ENCODE measurements around the gene CABP7. TPM values are rescaled to one million over a fixed set of nuclear protein-coding genes. Genes with fewer than 3 reads are reported as not detected.
A peak's percentile ranks its signal among the peaks of the same experiment; 100 is the strongest.

Gene CABP7
- total and polyA plus RNA-seq, 2 of the 13 experiments (the other 11 are each of a cell fraction or from before 2014, with no cell fraction given), result 0.08 TPM; not detected in 1

GRCh38 chr22:29767171-29768051 is 47.6 kb downstream of the CABP7 start, which contains the start of gene UQCR10 (continued):
- TF ChIP-seq ZNF615 (CRISPR knock-in tag; IDR thresholded peaks at IDR 0.05; ENCODE audit: borderline replicate concordance) (no peak), ZNF549 (CRISPR knock-in tag; IDR thresholded peaks at IDR 0.05) (no peak), KDM3A (CRISPR knock-in tag; IDR thresholded peaks at IDR 0.05; ENCODE audit: low read depth) (no peak), TBX2 (CRISPR knock-in tag; IDR thresholded peaks at IDR 0.05; ENCODE audit: borderline replicate concordance) (no peak), ZSCAN5A (CRISPR knock-in tag; IDR thresholded peaks at IDR 0.05; ENCODE audit: borderline replicate concordance) (no peak), SP1 (IDR thresholded peaks at IDR 0.05) (no peak), SP1 (CRISPR knock-in tag; IDR thresholded peaks at IDR 0.05) (no peak), FOXA3 (CRISPR knock-in tag; IDR thresholded peaks at IDR 0.05) (0 out of 2 replicates have a peak, but pooled peaks have one; percentile 18), KDM2A (CRISPR knock-in tag; IDR thresholded peaks at IDR 0.05; ENCODE audit: borderline replicate concordance, low read depth) (peak; percentile 97), SALL2 (CRISPR knock-in tag; IDR thresholded peaks at IDR 0.05) (no peak; the same call in 1 of the 2 replicates), ZFP62 (CRISPR knock-in tag; IDR thresholded peaks at IDR 0.05) (no peak), ZNF496 (CRISPR knock-in tag; IDR thresholded peaks at IDR 0.05; ENCODE audit: insufficient replicate concordance) (no peak), ZBTB38 (CRISPR knock-in tag; IDR thresholded peaks at IDR 0.05) (peak; percentile 58), UBTF (CRISPR knock-in tag; IDR thresholded peaks at IDR 0.05) (0 out of 2 replicates have a peak, but pooled peaks have one; percentile 27), CEBPZ (IDR thresholded peaks at IDR 0.05; ENCODE audit: low read length) (no peak), BCL3 (CRISPR knock-in tag; IDR thresholded peaks at IDR 0.05) (no peak), ZNF446 (CRISPR knock-in tag; IDR thresholded peaks at IDR 0.05) (no peak), TEAD3 (CRISPR knock-in tag; optimal IDR thresholded peaks at IDR 0.05; ENCODE audit: borderline replicate concordance) (no peak), SNAI1 (CRISPR knock-in tag; IDR thresholded peaks at IDR 0.05; ENCODE audit: borderline replicate concordance) (0 out of 2 replicates have a peak, but pooled peaks have one; percentile 15), FOXO1 (CRISPR knock-in tag; IDR thresholded peaks at IDR 0.05) (peak; percentile 15; the same call in 1 of the 2 replicates), ZNF713 (CRISPR knock-in tag; IDR thresholded peaks at IDR 0.05) (0 out of 2 replicates have a peak, but pooled peaks have one; percentile 68), SAP130 (CRISPR knock-in tag; IDR thresholded peaks at IDR 0.05; ENCODE audit: low read depth) (peak; percentile 68; the same call in 1 of the 2 replicates)
